Esophagus muscularis mucosa (tissue), 4 donors: ENCODE data around the gene PLXDC1. TPM values are rescaled to one million over a fixed set of nuclear protein-coding genes. Genes with fewer than 3 reads are reported as not detected.

Experiments
- DNase-seq: peaks from one replicate; pipeline ENCODE4 v3.0.0-alpha.2; 2017; ENCODE audit errors: extremely low spot score
- H3K27ac ChIP-seq, 4 donors: fragments of 200-600 bp; sonication (generic); replicated peaks in 1 of 4; 1 replicate in 3 of 4; 2 replicates in 1 of 4; pipeline ENCODE4 v1.5.1; 2016 to 2019; ENCODE audit warnings: mild to moderate bottlenecking in 1 of 4
- H3K27me3 ChIP-seq, 4 donors: fragments of 200-600 bp; sonication (generic); one replicate each; pipeline versions ENCODE4 v1.5.1 to v1.6.0; 2016 to 2019
- H3K36me3 ChIP-seq, 4 donors: fragments of 200-600 bp; sonication (generic); one replicate each; pipeline ENCODE4 v1.5.1; 2016 to 2019
- H3K4me1 ChIP-seq, 4 donors: fragments of 200-600 bp; sonication (generic); one replicate each; pipeline ENCODE4 v1.5.1; 2016 to 2019
- H3K4me3 ChIP-seq, 4 donors: fragments of 200-600 bp; sonication (generic); 1 replicate in 2 of 4; 2 replicates in 2 of 4; pipeline ENCODE4 v1.5.1; 2016 to 2019; ENCODE audit warnings: mild to moderate bottlenecking in 4 of 4, moderate library complexity in 1 of 4
- H3K9me3 ChIP-seq, 4 donors: fragments of 200-600 bp; sonication (generic); 1 replicate in 3 of 4; 2 replicates in 1 of 4; pipeline ENCODE4 v1.5.1; 2016 to 2019
- EP300 ChIP-seq: sonication (generic); formaldehyde crosslinking; IDR thresholded peaks from one replicate; pipeline ENCODE4 v1.6.1; 2017; ENCODE audit warnings: antibody characterized with exemption
- POLR2A ChIP-seq: fragments of 450-650 bp; IDR thresholded peaks from one replicate; pipeline ENCODE4 v1.6.1; 2017; ENCODE audit warnings: antibody characterized with exemption, moderate library complexity, mild to moderate bottlenecking, low read depth
- POLR2AphosphoS5 ChIP-seq, 2 donors: sonication (generic); formaldehyde crosslinking; IDR thresholded peaks; one replicate each; pipeline ENCODE4 v1.6.1; 2017; ENCODE audit warnings: antibody characterized with exemption in 2 of 2
- WGBS: methylation state at CpG from one replicate; pipeline ENCODE4 v1.1.5; 2018; 5-methylcytosine and 5-hydroxymethylcytosine counted together
- intact Hi-C: fragments of 100-400 bp; cut with DNase I; formaldehyde crosslinking; loops from one replicate; pipeline ENCODE4 v1.15.1; 2023
- total RNA-seq, 4 donors: library from RNA; depleted of rRNA; stranded (reverse); fragments of >200 nt; gene quantifications; one replicate each; pipeline versions ENCODE4 v1.1.0 to v1.2.1, GENCODE V29; 2016
- TF ChIP-seq, protein P1 (sequence below), 3 experiments: fragments of 200-600 bp in 2 of 3; fragments of 450-650 bp in 1 of 3; sonication (generic) in 2 of 3; IDR thresholded peaks; one replicate each; pipeline ENCODE4 v1.5.1; 2017 to 2019; ENCODE audit warnings: antibody characterized with exemption in 3 of 3, mild to moderate bottlenecking in 2 of 3, moderate library complexity in 1 of 3

Gene PLXDC1
- total RNA-seq, 4 donors from 2014 or later = 7.5 to 17.0 (median 11.0) TPM

GRCh38 chr17:39141915-39142664 lies 9.3 kb downstream of the PLXDC1 start:
- H3K27ac ChIP-seq = no peak overlapping the region
- 82% methylated on average over 11 of the region's 11 CpGs for WGBS
- no peaks in the 10 kb centered on the region for H3K27me3 ChIP-seq
- no peaks in the 10 kb centered on the region for H3K9me3 ChIP-seq
- no peak overlapping the region for H3K4me3 ChIP-seq
- intact Hi-C loops = no loop called here
- no peak for DNase-seq
- H3K36me3 ChIP-seq = no peaks in the 10 kb centered on the region
- TF ChIP-seq EP300 (no peak), POLR2A (no peak)
- TF ChIP-seq, protein P1, sequence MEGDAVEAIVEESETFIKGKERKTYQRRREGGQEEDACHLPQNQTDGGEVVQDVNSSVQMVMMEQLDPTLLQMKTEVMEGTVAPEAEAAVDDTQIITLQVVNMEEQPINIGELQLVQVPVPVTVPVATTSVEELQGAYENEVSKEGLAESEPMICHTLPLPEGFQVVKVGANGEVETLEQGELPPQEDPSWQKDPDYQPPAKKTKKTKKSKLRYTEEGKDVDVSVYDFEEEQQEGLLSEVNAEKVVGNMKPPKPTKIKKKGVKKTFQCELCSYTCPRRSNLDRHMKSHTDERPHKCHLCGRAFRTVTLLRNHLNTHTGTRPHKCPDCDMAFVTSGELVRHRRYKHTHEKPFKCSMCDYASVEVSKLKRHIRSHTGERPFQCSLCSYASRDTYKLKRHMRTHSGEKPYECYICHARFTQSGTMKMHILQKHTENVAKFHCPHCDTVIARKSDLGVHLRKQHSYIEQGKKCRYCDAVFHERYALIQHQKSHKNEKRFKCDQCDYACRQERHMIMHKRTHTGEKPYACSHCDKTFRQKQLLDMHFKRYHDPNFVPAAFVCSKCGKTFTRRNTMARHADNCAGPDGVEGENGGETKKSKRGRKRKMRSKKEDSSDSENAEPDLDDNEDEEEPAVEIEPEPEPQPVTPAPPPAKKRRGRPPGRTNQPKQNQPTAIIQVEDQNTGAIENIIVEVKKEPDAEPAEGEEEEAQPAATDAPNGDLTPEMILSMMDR (IDR thresholded peaks at IDR 0.05) = no peak
- H3K4me1 ChIP-seq = peaks cover 0 to 30% (median 19%) of the 10 kb centered on the region in 4 donors

- 94% methylated on average over 5 of the region's 5 CpGs for WGBS
- intact Hi-C loops = no loop called here
- no peak for DNase-seq
- no peaks in the 10 kb centered on the region for H3K36me3 ChIP-seq
- H3K27ac ChIP-seq = no peak overlapping the region
- TF ChIP-seq EP300 = no peak
- no peak for TF ChIP-seq POLR2A
- no peak for TF ChIP-seq POLR2AphosphoS5 (IDR thresholded peaks at IDR 0.05)
- TF ChIP-seq, protein P1 (IDR thresholded peaks at IDR 0.05) = no peak
- H3K9me3 ChIP-seq = no peaks in the 10 kb centered on the region
- H3K27me3 ChIP-seq = no peaks in the 10 kb centered on the region
- peaks cover 0 to 30% (median 19%) of the 10 kb centered on the region in 4 donors for H3K4me1 ChIP-seq
- H3K4me3 ChIP-seq = no peak overlapping the region
Observed at GRCh38 chr17:39141294-39141693, 10.1 kb downstream of the PLXDC1 start.

- Histone ChIP-seq H3K9me3 (no peaks in the 10 kb centered on the region), H3K27ac (no peak overlapping the region), H3K36me3 (no peaks in the 10 kb centered on the region), H3K4me1 (peaks cover 0 to 23% (median 16%) of the 10 kb centered on the region in 4 donors), H3K4me3 (no peak overlapping the region), H3K27me3 (no peaks in the 10 kb centered on the region)
- intact Hi-C loops = no loop called here
- WGBS = 96% methylated on average over 9 of the region's 9 CpGs
- DNase-seq = no peak
- TF ChIP-seq, protein P1 (IDR thresholded peaks at IDR 0.05) = no peak
- no peak for TF ChIP-seq EP300
- TF ChIP-seq POLR2A = no peak
- TF ChIP-seq POLR2AphosphoS5 (IDR thresholded peaks at IDR 0.05) = no peak
Observed at GRCh38 chr17:39139561-39139960, 11.9 kb downstream of the PLXDC1 start.

GRCh38 chr17:39139161-39139511 lies 12.3 kb downstream of the PLXDC1 start:
- Histone ChIP-seq H3K36me3 (no peaks in the 10 kb centered on the region), H3K4me3 (no peak overlapping the region), H3K9me3 (no peaks in the 10 kb centered on the region), H3K27ac (peak overlapping the region in 1 of 4 donors; percentile 14), H3K27me3 (no peaks in the 10 kb centered on the region), H3K4me1 (peaks cover 0 to 18% (median 12%) of the 10 kb centered on the region in 4 donors)
- intact Hi-C loops = no loop called here
- DNase-seq = no peak
- no peak for TF ChIP-seq EP300
- no peak for TF ChIP-seq POLR2AphosphoS5 (IDR thresholded peaks at IDR 0.05)
- TF ChIP-seq, protein P1 (IDR thresholded peaks at IDR 0.05) = no peak
- TF ChIP-seq POLR2A = no peak
- 79% methylated on average over 2 of the region's 2 CpGs for WGBS
